GM12873 (cell line): ENCODE data around the gene ERBB4.

Experiments used
- TF ChIP-seq, protein P1 (sequence below): IDR thresholded peaks from 2 replicates; pipeline ENCODE4 v1.5.1; 2012; ENCODE audit warnings: low read depth, mild to moderate bottlenecking, moderate library complexity, low read length, control low read depth; ENCODE audit not compliant: insufficient read depth; ENCODE audit errors: missing control alignments

Gene ERBB4

DNA sequence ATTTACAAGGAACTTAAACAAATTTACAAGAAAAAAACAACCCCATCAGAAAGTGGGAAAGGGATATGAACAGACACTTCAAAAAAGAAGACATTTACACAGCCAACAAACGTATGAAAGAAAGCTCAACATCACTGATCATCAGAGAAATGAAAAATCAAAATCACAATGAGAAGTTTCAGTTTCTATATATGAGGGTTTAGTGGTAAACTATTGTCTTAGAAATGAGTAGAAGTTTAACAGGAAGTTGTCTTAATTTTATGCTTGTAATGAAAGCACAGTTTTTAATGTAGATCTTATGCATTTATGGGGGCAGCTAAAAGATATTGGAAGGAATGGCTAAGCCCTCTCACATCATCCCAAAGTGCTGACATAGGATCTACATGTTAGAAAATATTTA lies 325.4 kb downstream of the ERBB4 start:
- TF ChIP-seq, protein P1, sequence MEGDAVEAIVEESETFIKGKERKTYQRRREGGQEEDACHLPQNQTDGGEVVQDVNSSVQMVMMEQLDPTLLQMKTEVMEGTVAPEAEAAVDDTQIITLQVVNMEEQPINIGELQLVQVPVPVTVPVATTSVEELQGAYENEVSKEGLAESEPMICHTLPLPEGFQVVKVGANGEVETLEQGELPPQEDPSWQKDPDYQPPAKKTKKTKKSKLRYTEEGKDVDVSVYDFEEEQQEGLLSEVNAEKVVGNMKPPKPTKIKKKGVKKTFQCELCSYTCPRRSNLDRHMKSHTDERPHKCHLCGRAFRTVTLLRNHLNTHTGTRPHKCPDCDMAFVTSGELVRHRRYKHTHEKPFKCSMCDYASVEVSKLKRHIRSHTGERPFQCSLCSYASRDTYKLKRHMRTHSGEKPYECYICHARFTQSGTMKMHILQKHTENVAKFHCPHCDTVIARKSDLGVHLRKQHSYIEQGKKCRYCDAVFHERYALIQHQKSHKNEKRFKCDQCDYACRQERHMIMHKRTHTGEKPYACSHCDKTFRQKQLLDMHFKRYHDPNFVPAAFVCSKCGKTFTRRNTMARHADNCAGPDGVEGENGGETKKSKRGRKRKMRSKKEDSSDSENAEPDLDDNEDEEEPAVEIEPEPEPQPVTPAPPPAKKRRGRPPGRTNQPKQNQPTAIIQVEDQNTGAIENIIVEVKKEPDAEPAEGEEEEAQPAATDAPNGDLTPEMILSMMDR, result no peak

DNA sequence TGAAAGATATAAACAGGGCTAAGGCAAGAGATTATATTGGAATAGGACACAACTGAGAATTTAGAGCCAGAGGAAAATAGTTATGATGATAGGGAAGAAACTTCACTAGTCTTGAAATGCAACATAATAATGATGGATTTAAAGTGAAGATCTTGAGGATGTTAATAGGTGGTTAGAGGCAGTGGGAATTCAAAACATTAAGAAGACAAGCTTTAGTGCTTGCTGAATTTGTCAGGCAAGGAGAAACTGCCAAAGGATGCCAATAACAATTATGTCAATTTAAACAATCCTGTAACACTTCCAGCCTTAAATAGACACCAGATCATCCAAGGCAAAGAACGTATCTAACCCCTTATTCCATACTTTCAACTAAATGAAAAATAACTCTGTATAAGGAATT lies 330.1 kb downstream of the ERBB4 start:
- TF ChIP-seq, protein P1, result no peak

DNA sequence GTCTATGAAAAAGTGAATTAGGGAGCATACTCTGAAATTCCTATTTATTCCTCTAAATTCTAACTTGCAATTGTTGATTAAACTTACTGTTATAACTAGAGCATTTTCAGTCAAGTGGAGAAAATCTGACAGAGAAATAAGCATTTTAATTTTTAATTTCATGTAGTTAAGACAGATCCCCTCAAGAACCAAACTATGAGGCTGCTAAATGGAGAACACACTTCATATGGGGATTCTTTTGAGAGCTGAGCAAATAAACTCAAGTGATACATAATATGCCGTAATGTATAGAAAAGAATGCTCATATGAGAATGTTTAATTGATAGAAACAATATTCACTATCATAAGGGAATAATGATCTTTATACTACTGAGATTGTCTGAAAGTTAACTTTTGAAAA lies 340.8 kb downstream of the ERBB4 start:
- TF ChIP-seq, protein P1, result no peak

DNA sequence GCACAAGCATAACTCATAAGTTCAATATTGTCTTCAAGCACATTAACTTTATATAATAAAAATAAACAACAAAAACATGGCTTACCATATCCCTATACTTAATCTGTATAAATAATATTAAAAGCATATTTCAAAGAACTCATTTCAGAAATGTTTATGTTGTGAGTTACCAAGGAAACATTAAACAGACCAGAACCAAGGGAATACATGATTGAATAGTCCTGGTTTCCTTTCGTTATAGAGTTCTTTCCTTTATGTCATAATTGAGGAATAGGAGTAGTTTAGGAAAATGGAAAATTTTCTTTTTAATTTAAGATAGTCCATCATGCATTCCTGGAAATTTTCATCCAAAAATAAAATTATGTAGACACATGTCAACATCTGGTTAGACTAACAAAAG lies 343.0 kb downstream of the ERBB4 start:
- TF ChIP-seq, protein P1, result no peak

DNA sequence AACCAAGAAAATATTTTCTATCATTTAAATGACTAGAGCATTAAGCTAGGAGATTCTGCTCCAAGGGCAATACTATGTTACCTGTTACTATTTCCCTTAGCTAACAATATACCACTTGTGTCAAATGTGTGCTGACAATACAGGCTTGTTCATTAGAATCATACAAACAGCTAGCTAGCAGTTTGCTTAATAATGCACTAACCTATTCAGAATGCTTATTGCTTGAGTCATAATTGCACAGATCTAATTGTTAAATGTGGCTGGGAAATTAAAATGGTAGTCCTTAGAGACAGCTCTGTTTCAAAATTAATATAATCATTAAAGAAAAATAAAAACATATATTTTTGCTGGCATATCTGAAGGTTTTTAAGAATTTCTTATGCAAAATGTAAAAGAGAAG lies 344.2 kb downstream of the ERBB4 start:
- TF ChIP-seq, protein P1, result no peak

DNA sequence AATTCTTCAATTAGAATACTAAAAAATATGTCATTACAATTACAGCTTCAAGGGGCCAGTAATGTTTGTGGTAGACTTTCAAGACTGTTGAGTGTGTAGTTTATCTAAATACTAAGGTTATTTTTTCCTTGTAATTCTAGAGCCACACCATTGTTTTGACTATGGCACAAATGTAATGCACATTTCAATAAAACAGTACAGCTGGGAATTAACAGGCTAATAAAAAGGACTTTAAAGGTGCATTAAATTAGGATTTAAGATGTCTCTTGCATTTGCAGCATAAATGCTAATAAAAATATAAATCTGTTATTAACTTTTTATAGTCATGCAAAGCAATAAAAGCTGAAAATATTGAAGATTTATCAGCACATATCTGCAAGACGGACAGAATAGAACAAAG lies 344.8 kb downstream of the ERBB4 start:
- TF ChIP-seq, protein P1, result no peak

DNA sequence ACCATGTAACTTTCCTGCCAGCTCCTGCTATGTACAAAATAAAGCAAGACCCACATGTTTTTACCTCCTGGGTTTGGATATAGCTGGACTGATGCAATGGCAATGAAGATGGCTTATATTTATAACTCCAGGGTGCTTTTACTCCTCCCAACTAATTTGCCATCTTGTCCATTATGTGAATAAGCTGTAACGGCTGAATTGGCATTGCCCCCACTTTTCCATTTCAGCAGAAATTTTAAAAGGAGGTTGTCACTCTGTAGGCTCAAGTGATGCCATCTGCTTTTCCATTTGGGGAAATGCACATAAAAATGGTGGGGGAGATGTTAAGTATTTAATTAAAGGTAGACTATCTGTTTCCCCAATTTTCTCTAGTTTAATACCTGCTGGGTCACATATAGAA lies 345.5 kb downstream of the ERBB4 start:
- TF ChIP-seq, protein P1, result no peak
